Measurements from ENCODE around the gene ATRIP.

- TF ChIP-seq EZH2phosphoT487 (IDR thresholded peaks at IDR 0.05; ENCODE audit: low read depth) (no peak), CTCF (IDR thresholded peaks at IDR 0.05; ENCODE audit: low read depth, low read length) (no peak)
These were observed 28.1 kb downstream of the ATRIP start for GRCh38 chr3:48474619-48475018.

Data from OCI-LY3 (cell line).